Thyroid gland (tissue), 4 donors: ENCODE measurements around the gene RARRES2.

ENCODE experiments used
- POLR2A ChIP-seq, 2 donors: fragments of 450-650 bp; IDR thresholded peaks; one replicate each; pipeline ENCODE4 v1.6.1; 2017; ENCODE audit warnings: antibody characterized with exemption in 2 of 2, mild to moderate bottlenecking in 2 of 2, moderate library complexity in 1 of 2
- TF ChIP-seq, protein P1 (sequence below), 6 experiments: fragments of 200-600 bp in 3 of 6; fragments of 450-650 bp in 3 of 6; sonication (generic) in 3 of 6; IDR thresholded peaks; one replicate each; pipeline ENCODE4 v1.5.1; 2016 to 2019; ENCODE audit warnings: antibody characterized with exemption in 6 of 6, mild to moderate bottlenecking in 2 of 6, inconsistent platforms in 1 of 6, moderate library complexity in 1 of 6

DNA sequence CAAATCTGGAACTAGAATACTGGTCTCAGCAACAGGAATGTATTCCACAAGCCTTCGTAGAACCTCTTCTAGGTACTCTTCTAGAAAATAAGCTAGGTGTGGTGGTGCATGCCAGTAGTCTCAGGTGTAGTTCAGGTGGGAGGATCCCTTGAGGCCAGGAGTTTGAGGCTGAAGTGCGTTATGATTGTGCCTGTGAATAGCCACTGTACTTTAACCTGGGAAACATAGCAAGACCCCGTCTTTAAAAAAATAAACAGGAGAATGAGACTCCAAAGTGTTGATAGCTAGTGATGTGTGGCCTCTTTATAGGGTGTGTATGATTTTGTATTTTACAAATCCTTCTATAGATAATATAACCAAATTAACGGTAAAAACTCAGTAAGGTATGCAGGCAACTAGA, 36.2 kb upstream of the RARRES2 start:
- TF ChIP-seq, protein P1, sequence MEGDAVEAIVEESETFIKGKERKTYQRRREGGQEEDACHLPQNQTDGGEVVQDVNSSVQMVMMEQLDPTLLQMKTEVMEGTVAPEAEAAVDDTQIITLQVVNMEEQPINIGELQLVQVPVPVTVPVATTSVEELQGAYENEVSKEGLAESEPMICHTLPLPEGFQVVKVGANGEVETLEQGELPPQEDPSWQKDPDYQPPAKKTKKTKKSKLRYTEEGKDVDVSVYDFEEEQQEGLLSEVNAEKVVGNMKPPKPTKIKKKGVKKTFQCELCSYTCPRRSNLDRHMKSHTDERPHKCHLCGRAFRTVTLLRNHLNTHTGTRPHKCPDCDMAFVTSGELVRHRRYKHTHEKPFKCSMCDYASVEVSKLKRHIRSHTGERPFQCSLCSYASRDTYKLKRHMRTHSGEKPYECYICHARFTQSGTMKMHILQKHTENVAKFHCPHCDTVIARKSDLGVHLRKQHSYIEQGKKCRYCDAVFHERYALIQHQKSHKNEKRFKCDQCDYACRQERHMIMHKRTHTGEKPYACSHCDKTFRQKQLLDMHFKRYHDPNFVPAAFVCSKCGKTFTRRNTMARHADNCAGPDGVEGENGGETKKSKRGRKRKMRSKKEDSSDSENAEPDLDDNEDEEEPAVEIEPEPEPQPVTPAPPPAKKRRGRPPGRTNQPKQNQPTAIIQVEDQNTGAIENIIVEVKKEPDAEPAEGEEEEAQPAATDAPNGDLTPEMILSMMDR (IDR thresholded peaks at IDR 0.05), result no peak
- no peak for TF ChIP-seq POLR2A (IDR thresholded peaks at IDR 0.05)
